Measurements from ENCODE around the gene PPP2R2C.

PPP2R2C gene

GRCh38 chr4:6360385-6360784, 112.0 kb downstream of the PPP2R2C start:
- Histone ChIP-seq H3K36me3 (replicated peaks) (no peaks in the 10 kb centered on the region), H3K4me3 (no peak overlapping the region), H3K9me3 (no peaks in the 10 kb centered on the region), H3K4me1 (no peaks in the 10 kb centered on the region), H3K27me3 (ENCODE audit: low read depth) (no peaks in the 10 kb centered on the region)
- in situ Hi-C loops (cut with MboI; ENCODE audit: low sequenced_read_pairs), result no loop called here
- DNase-seq (ENCODE audit: low spot score in 2 of 2), result peak in 1 of 2 experiments; percentile 22

GRCh38 chr4:6359536-6360308, 112.7 kb downstream of the PPP2R2C start:
- Histone ChIP-seq H3K36me3 (replicated peaks) (no peaks in the 10 kb centered on the region), H3K27me3 (ENCODE audit: low read depth) (no peaks in the 10 kb centered on the region), H3K9me3 (no peaks in the 10 kb centered on the region), H3K4me3 (no peak overlapping the region), H3K4me1 (no peaks in the 10 kb centered on the region)
- in situ Hi-C loops (cut with MboI; ENCODE audit: low sequenced_read_pairs), result no loop called here
- DNase-seq (ENCODE audit: low spot score in 2 of 2), result no peak

DNA sequence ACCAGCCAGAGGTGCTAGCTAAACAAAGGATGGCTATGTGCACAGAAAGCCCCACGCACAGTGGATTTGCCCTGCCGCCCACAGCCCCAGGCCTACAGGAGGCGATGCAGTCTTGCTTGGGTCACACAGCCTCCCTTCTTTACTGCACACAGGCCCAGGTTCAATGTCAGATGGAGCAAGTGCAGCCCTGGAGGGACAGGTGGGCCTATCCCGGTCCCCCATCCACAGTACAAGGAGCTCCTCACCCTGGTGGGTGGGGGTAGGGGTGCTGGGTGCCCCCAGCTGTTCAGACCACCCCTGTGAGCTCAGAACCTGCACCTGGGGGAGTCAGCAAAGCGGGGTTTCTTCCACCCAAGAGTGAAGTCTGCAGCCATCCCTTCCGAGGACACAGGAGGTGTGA, 114.9 kb downstream of the PPP2R2C start:
- Histone ChIP-seq H3K27me3 (ENCODE audit: low read depth) (no peaks in the 10 kb centered on the region), H3K36me3 (replicated peaks) (no peaks in the 10 kb centered on the region), H3K9me3 (no peaks in the 10 kb centered on the region), H3K4me3 (no peak overlapping the region), H3K4me1 (no peaks in the 10 kb centered on the region)
- in situ Hi-C loops (cut with MboI; ENCODE audit: low sequenced_read_pairs), result no loop called here
- no peak for DNase-seq (ENCODE audit: low spot score in 2 of 2)

- no peak for DNase-seq (ENCODE audit: low spot score in 2 of 2)
- Histone ChIP-seq H3K9me3 (no peaks in the 10 kb centered on the region), H3K36me3 (replicated peaks) (no peaks in the 10 kb centered on the region), H3K4me1 (no peaks in the 10 kb centered on the region), H3K4me3 (no peak overlapping the region), H3K27me3 (ENCODE audit: low read depth) (no peaks in the 10 kb centered on the region)
- in situ Hi-C loops (cut with MboI; ENCODE audit: low sequenced_read_pairs), result no loop called here
These were observed 116.3 kb downstream of the PPP2R2C start for GRCh38 chr4:6356076-6356560.

GRCh38 chr4:6355052-6355451, 117.4 kb downstream of the PPP2R2C start:
- in situ Hi-C loops (cut with MboI; ENCODE audit: low sequenced_read_pairs), result no loop called here
- DNase-seq (ENCODE audit: low spot score in 2 of 2), result no peak
- H3K9me3 ChIP-seq, result no peaks in the 10 kb centered on the region
- H3K4me3 ChIP-seq, result no peak overlapping the region
- H3K27me3 ChIP-seq (ENCODE audit: low read depth), result no peaks in the 10 kb centered on the region
- no peaks in the 10 kb centered on the region for H3K4me1 ChIP-seq
- H3K36me3 ChIP-seq (replicated peaks), result no peaks in the 10 kb centered on the region

- H3K27me3 ChIP-seq (ENCODE audit: low read depth), result no peaks in the 10 kb centered on the region
- H3K4me3 ChIP-seq, result no peak overlapping the region
- no peaks in the 10 kb centered on the region for H3K9me3 ChIP-seq
- DNase-seq (ENCODE audit: low spot score in 2 of 2), result no peak
- no peaks in the 10 kb centered on the region for H3K36me3 ChIP-seq (replicated peaks)
- in situ Hi-C loops (cut with MboI; ENCODE audit: low sequenced_read_pairs), result no loop called here
- H3K4me1 ChIP-seq, result no peaks in the 10 kb centered on the region
These were observed 117.8 kb downstream of the PPP2R2C start for GRCh38 chr4:6354626-6355025.

- in situ Hi-C loops (cut with MboI; ENCODE audit: low sequenced_read_pairs), result no loop called here
- Histone ChIP-seq H3K27me3 (ENCODE audit: low read depth) (no peaks in the 10 kb centered on the region), H3K4me1 (no peaks in the 10 kb centered on the region), H3K9me3 (no peaks in the 10 kb centered on the region), H3K36me3 (replicated peaks) (no peaks in the 10 kb centered on the region), H3K4me3 (no peak overlapping the region)
- no peak for DNase-seq (ENCODE audit: low spot score in 2 of 2)
These were observed 118.3 kb downstream of the PPP2R2C start for GRCh38 chr4:6354119-6354518.

DNA sequence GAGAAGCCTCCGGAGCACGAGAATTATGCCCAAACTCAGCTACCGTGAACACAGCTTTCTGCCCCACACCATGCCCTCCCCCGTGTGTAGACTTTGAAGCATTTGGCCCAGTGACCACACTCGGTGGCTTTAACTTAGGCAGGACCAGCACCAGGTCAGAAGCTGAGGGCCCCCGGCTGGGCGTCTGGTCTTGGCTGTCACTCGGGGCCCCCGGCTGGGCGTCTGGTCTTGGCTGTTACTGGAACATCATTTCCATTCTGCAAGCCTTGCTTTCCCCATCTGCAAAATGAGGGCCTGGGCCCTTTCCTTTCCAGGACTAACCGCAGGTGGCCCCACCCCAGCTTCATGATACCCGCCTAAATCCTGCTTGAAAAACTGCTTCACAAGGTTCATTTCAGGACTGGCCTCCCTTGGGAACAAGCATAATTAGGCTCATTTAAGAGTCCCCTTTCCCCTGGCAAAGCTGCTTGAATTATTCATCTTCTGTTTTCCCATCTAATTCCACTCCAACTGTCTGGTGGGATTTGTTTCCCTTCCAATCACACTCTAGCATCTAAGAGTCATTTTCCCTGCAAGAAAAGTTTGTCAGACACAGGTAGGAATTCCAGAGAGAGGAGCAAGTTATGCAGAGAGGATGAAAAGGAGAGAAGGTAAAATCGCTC, 120.3 kb downstream of the PPP2R2C start:
- no peak for DNase-seq (ENCODE audit: low spot score in 2 of 2)
- H3K36me3 ChIP-seq (replicated peaks), result no peaks in the 10 kb centered on the region
- no peaks in the 10 kb centered on the region for H3K4me1 ChIP-seq
- H3K4me3 ChIP-seq, result no peak overlapping the region
- no peaks in the 10 kb centered on the region for H3K9me3 ChIP-seq
- no peaks in the 10 kb centered on the region for H3K27me3 ChIP-seq (ENCODE audit: low read depth)
- in situ Hi-C loops (cut with MboI; ENCODE audit: low sequenced_read_pairs), result no loop called here

DNA sequence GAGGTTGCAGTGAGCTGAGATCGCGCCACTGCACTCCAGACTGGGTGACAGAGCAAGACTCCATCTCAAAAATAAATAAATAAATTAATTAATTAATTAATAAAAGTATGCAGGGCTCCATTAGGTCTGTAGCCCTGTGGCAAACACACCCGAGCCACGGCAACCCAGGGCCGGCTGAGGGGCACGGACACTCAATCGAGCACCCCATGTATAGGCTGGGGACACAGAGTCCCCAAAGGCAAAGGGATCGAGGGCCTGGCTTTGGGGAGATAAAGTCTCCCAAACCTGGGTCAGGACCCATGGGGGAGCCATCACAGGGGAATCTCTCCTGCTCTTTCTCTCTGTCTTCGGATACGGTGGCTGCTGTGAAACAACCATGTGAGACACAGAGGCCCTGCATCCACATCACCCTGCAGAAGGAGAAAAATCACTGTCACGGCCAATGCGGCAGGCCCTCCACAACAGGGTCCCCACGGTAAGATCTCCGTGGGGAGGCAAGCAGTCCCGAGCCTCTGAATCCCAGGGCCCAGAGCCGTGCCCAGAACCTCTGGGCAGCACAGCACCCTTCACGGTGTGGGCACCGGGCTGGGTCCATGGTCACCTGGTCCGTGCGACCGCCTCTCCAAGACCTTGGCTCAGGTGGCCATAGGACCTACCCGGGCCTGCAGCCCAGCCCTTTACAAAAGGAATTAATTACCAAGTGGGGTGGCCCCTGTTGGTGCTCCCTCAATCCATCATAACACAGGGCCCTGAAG, 121.0 kb downstream of the PPP2R2C start:
- in situ Hi-C loops (cut with MboI; ENCODE audit: low sequenced_read_pairs), result no loop called here
- H3K4me3 ChIP-seq, result no peak overlapping the region
- no peaks in the 10 kb centered on the region for H3K27me3 ChIP-seq (ENCODE audit: low read depth)
- H3K9me3 ChIP-seq, result no peaks in the 10 kb centered on the region
- H3K4me1 ChIP-seq, result no peaks in the 10 kb centered on the region
- no peaks in the 10 kb centered on the region for H3K36me3 ChIP-seq (replicated peaks)
- no peak for DNase-seq (ENCODE audit: low spot score in 2 of 2)

DNA sequence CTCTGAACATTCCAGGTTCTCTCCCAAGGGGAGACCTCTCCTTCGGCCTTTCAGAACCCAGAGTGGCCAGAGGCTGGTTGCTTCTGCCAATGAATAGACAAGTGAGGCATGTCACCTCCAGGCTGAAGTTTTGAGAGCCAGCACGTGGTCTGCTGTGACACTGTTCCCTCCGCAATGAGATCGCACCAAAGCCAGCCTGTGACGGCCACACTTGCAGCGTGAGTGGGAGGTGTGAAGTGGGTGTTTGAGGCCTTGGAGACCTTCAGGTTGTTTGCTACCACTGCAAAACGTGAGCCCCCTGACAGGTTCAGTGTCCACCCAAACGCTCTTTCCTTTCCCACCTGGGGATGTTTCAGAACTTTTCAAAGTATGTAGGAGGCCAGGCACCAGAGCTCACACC, 121.8 kb downstream of the PPP2R2C start:
- Histone ChIP-seq H3K27me3 (ENCODE audit: low read depth) (no peaks in the 10 kb centered on the region), H3K4me1 (no peaks in the 10 kb centered on the region), H3K4me3 (no peak overlapping the region), H3K9me3 (no peaks in the 10 kb centered on the region), H3K36me3 (replicated peaks) (no peaks in the 10 kb centered on the region)
- in situ Hi-C loops (cut with MboI; ENCODE audit: low sequenced_read_pairs), result no loop called here
- no peak for DNase-seq (ENCODE audit: low spot score in 2 of 2)

DNA sequence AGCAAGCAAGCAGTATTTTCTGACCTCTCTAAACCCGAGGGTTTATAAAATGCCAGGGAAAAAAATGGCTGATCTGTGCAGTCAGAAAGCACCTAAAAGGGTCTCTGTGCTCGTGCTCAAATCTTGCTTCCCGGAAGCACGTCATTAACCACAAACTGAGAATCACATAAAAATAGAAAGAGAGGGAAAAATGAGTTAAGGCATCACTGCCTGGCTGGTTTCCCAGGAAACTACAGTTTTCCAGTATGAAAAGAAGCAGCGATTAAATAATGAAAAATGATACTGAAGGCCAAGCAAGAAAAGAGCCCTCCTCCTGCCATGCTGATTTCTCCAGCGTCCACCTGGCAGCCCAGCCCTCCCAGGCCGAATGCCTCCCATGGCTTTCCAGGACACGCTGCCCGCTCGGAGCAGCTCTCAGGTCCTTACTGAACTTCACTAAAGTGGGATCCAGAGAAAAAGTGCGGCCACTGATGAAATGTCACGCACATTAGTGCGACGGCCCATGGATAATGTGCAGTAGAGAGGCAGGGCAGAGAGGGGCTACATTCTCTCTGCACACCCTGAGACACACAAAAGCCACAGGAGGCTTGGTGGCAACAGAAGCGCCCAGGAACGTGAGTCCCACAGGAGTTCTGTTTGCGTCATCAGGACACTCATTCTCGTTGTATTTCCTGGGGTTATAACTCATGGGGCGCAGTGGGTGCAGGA, 122.4 kb downstream of the PPP2R2C start:
- no peak for DNase-seq (ENCODE audit: low spot score in 2 of 2)
- Histone ChIP-seq H3K9me3 (no peaks in the 10 kb centered on the region), H3K27me3 (ENCODE audit: low read depth) (no peaks in the 10 kb centered on the region), H3K36me3 (replicated peaks) (no peaks in the 10 kb centered on the region), H3K4me3 (no peak overlapping the region), H3K4me1 (no peaks in the 10 kb centered on the region)
- in situ Hi-C loops (cut with MboI; ENCODE audit: low sequenced_read_pairs), result no loop called here

GRCh38 chr4:6348408-6348807, 124.0 kb downstream of the PPP2R2C start:
- H3K9me3 ChIP-seq, result no peaks in the 10 kb centered on the region
- DNase-seq (ENCODE audit: low spot score in 2 of 2), result no peak
- H3K4me3 ChIP-seq, result no peak overlapping the region
- H3K36me3 ChIP-seq (replicated peaks), result no peaks in the 10 kb centered on the region
- H3K4me1 ChIP-seq, result no peaks in the 10 kb centered on the region
- in situ Hi-C loops (cut with MboI; ENCODE audit: low sequenced_read_pairs), result no loop called here
- no peaks in the 10 kb centered on the region for H3K27me3 ChIP-seq (ENCODE audit: low read depth)

DNA sequence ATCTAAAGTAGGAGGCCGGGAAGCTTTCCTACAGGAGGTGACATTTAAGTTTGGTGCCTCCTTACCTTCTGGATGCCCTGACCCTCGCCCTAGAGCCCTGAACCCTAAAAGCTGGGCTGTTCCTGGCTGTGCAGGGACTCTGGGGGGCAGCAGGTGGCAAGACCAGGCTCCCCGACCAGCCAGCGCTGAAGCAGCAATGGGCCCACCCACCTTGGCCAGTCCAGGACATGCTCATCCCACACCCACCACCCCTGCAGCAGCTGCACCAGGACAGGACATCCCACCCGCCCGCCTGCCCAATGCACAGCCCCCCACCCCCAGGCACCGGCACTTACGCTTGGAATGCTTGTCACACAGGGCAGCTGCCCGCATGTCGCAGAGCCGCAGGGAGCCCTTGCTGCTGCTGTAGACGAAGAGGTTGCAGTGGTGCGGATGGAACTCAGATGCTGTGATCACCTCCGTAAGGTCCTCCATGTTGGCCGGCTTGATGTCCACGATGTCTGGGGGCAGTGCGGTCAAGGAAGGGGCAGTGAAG, 124.8 kb downstream of the PPP2R2C start:
- no peaks in the 10 kb centered on the region for H3K4me1 ChIP-seq
- no peak for DNase-seq (ENCODE audit: low spot score in 2 of 2)
- in situ Hi-C loops (cut with MboI; ENCODE audit: low sequenced_read_pairs), result no loop called here

More for the DNA sequence above, 124.8 kb downstream of the PPP2R2C start:
- Histone ChIP-seq H3K27me3 (ENCODE audit: low read depth) (no peaks in the 10 kb centered on the region), H3K36me3 (replicated peaks) (no peaks in the 10 kb centered on the region), H3K9me3 (no peaks in the 10 kb centered on the region), H3K4me3 (no peak overlapping the region)

All from HAP-1 (cell line).